ENCODE results near the gene KAT2A. TPM values are rescaled to one million over a fixed set of nuclear protein-coding genes. Genes with fewer than 3 reads are reported as not detected.

Gene KAT2A
- polyA plus RNA-seq, 3 donors = 1.9 to 68.7 (median 2.0) TPM

- Histone ChIP-seq H3K36me3 (replicated peaks in 1 of 2; ENCODE audit: control insufficient read depth in 1 of 2, insufficient read depth in 2 of 2, low read length in 2 of 2) (no peaks in the 10 kb centered on the region), H3K9ac (ENCODE audit: insufficient read depth, low read length, poor library complexity, severe bottlenecking) (no peak overlapping the region), H3K27ac (ENCODE audit: low read depth in 1 of 2, low read length in 2 of 2) (no peak overlapping the region), H3K79me2 (ENCODE audit: insufficient read depth, low read length) (no peaks in the 10 kb centered on the region), H3K4me1 (ENCODE audit: control insufficient read depth in 1 of 2, insufficient read depth in 2 of 2, low read length in 2 of 2) (peaks cover 8 to 10% of the 10 kb centered on the region in 2 donors), H3K9me3 (replicated peaks in 1 of 2; ENCODE audit: control insufficient read depth in 1 of 2, insufficient read depth in 1 of 2, low read length in 2 of 2) (no peaks in the 10 kb centered on the region), H2AFZ (ENCODE audit: insufficient read depth, low read depth, low read length, poor library complexity, severe bottlenecking) (no peak overlapping the region), H3K4me2 (replicated peaks; ENCODE audit: extremely low read depth, low read length, poor library complexity, severe bottlenecking) (no peak overlapping the region), H3K4me3 (replicated peaks in 1 of 3; ENCODE audit: low read depth in 2 of 3, low read length in 3 of 3) (no peak overlapping the region), H4K20me1 (ENCODE audit: insufficient read depth, low read length) (no peaks in the 10 kb centered on the region), H3K27me3 (ENCODE audit: control insufficient read depth in 2 of 2, insufficient read depth in 2 of 2, low read length in 2 of 2) (peaks cover 3 to 13% of the 10 kb centered on the region in 2 donors)
- H3K4me3 Mint-ChIP-seq = no peak overlapping the region
- peaks cover 6% of the 10 kb centered on the region for H3K4me1 Mint-ChIP-seq
- peaks cover 0 to 4% (median 1%) of the 10 kb centered on the region in 7 donors for H3K9me3 Mint-ChIP-seq
- intact Hi-C loops (cut with micrococcal nuclease) = no loop called here
- no peak overlapping the region for H3K27ac Mint-ChIP-seq
- WGBS (ENCODE audit: insufficient coverage) = no CpG with 5 or more reads among the region's 4 CpGs
- TF ChIP-seq CTCF (IDR thresholded peaks at IDR 0.05) = no peak
- peaks cover 0 to 5% of the 10 kb centered on the region in 2 donors for H3K36me3 Mint-ChIP-seq
- no peak for DNase-seq
- H3K27me3 Mint-ChIP-seq (ENCODE audit: low read depth in 3 of 3) = peaks cover 17 to 19% (median 18%) of the 10 kb centered on the region in 3 donors
These were observed 44.2 kb downstream of the KAT2A start for GRCh38 chr17:42076797-42077559.

- peaks cover 28 to 31% (median 29%) of the 10 kb centered on the region in 3 donors for H3K27me3 Mint-ChIP-seq (ENCODE audit: low read depth in 3 of 3)
- H3K79me2 ChIP-seq (ENCODE audit: insufficient read depth, low read length) = no peaks in the 10 kb centered on the region
- H3K4me3 Mint-ChIP-seq = no peak overlapping the region
- H3K4me1 Mint-ChIP-seq = peaks cover 10% of the 10 kb centered on the region
- intact Hi-C loops (cut with micrococcal nuclease) = no loop called here
- no peak overlapping the region for H3K4me3 ChIP-seq (replicated peaks in 1 of 3; ENCODE audit: low read depth in 2 of 3, low read length in 3 of 3)
- no peak overlapping the region for H3K9ac ChIP-seq (ENCODE audit: insufficient read depth, low read length, poor library complexity, severe bottlenecking)
- no peaks in the 10 kb centered on the region for H4K20me1 ChIP-seq (ENCODE audit: insufficient read depth, low read length)
- no peak for TF ChIP-seq CTCF (IDR thresholded peaks at IDR 0.05)
- H3K27ac ChIP-seq (ENCODE audit: low read depth in 1 of 2, low read length in 2 of 2) = no peak overlapping the region
- peaks cover 11 to 15% of the 10 kb centered on the region in 2 donors for H3K4me1 ChIP-seq (ENCODE audit: control insufficient read depth in 1 of 2, insufficient read depth in 2 of 2, low read length in 2 of 2)
- no peak overlapping the region for H3K27ac Mint-ChIP-seq
- DNase-seq = no peak
- no peak overlapping the region for H3K4me2 ChIP-seq (replicated peaks; ENCODE audit: extremely low read depth, low read length, poor library complexity, severe bottlenecking)
- H3K27me3 ChIP-seq (ENCODE audit: control insufficient read depth in 2 of 2, insufficient read depth in 2 of 2, low read length in 2 of 2) = peaks cover 4 to 25% of the 10 kb centered on the region in 2 donors
- H3K9me3 Mint-ChIP-seq = peaks cover 0 to 4% (median 1%) of the 10 kb centered on the region in 7 donors
- H2AFZ ChIP-seq (ENCODE audit: insufficient read depth, low read depth, low read length, poor library complexity, severe bottlenecking) = no peak overlapping the region
- H3K36me3 ChIP-seq (replicated peaks in 1 of 2; ENCODE audit: control insufficient read depth in 1 of 2, insufficient read depth in 2 of 2, low read length in 2 of 2) = no peaks in the 10 kb centered on the region
- H3K9me3 ChIP-seq (replicated peaks in 1 of 2; ENCODE audit: control insufficient read depth in 1 of 2, insufficient read depth in 1 of 2, low read length in 2 of 2) = no peaks in the 10 kb centered on the region
- WGBS (ENCODE audit: insufficient coverage) = 80% methylated on average over 5 of the region's 6 CpGs
- H3K36me3 Mint-ChIP-seq = peaks cover 0 to 5% of the 10 kb centered on the region in 2 donors
These were observed 45.4 kb downstream of the KAT2A start for GRCh38 chr17:42075789-42076188.

Measured in CD14-positive monocyte (primary cell).